GM12878 (cell line): ENCODE data around the gene METRNL. TPM values are rescaled to one million over a fixed set of nuclear protein-coding genes. Genes with fewer than 3 reads are reported as not detected.

Experiments used
- ATAC-seq: fragments of 200-7000 bp; cut with Tn5 transposase; 3 replicates; pipeline ENCODE4 v1.9.1; 2020; ENCODE audit warnings: mild to moderate bottlenecking, moderate library complexity
- BruUV-seq: library from RNA; stranded (reverse); fragments of 400-500 nt; replicated peaks from 2 replicates; lab custom pipeline; 2021; lab: Mats Ljungman, UMichigan
- CTCF ChIA-PET: fragments of 300-600 bp; sonication (Branson Sonifier 250); formaldehyde crosslinking; extraction: SDS; loops from one replicate; lab custom pipeline; 2021; ENCODE audit warnings: inconsistent platforms; lab: Yijun Ruan, JAX
- POLR2A ChIA-PET: fragments of 350-600 bp; formaldehyde crosslinking; extraction: SDS; loops from one replicate; lab custom pipeline; 2021; ENCODE audit warnings: inconsistent platforms; lab: Charles Lee
- RAD21 ChIA-PET: fragments of 300-600 bp; sonication (Branson Sonifier 250); formaldehyde crosslinking; loops from one replicate; lab custom pipeline; 2023; ENCODE audit warnings: antibody characterized with exemption; ENCODE audit not compliant: unreplicated experiment; lab: Charles Lee
- SMC1A ChIA-PET: fragments of 300-600 bp; sonication (Branson Sonifier 250); formaldehyde crosslinking; loops from one replicate; lab custom pipeline; 2023; ENCODE audit not compliant: unreplicated experiment, uncharacterized antibody; lab: Charles Lee
- DNase-seq: peaks from one replicate; pipeline ENCODE4 v3.0.0-alpha.2; 2011; ENCODE audit warnings: low read depth, low spot score
- FAIRE-seq: peaks from 3 replicates; lab custom pipeline; 2011; peaks lifted over from hg19 to GRCh38; lab: Jason Lieb, UNC
- H2AFZ ChIP-seq: 2 replicates; pipeline ENCODE4 v1.6.0; 2011; ENCODE audit warnings: low read depth, low read length, control low read depth; ENCODE audit not compliant: control insufficient read depth
- H3K27ac ChIP-seq: 2 replicates; pipeline ENCODE4 v1.5.1; 2011; ENCODE audit warnings: control low read depth; ENCODE audit not compliant: control insufficient read depth, insufficient read depth
- H3K27me3 ChIP-seq, 2 experiments: replicated peaks in 1 of 2; 2 replicates each; pipeline versions ENCODE4 v1.6.0 to v1.6.1; 2011; ENCODE audit warnings: low read length in 1 of 2; ENCODE audit not compliant: control insufficient read depth in 2 of 2, insufficient read depth in 2 of 2
- H3K36me3 ChIP-seq, 2 experiments: 2 replicates each; pipeline ENCODE4 v1.5.1; 2011; ENCODE audit warnings: low read length in 1 of 2; ENCODE audit not compliant: control insufficient read depth in 2 of 2, insufficient read depth in 2 of 2
- H3K4me1 ChIP-seq: 2 replicates; pipeline ENCODE4 v1.6.1; 2011; ENCODE audit warnings: mild to moderate bottlenecking, low read length, moderate library complexity, mixed read lengths; ENCODE audit not compliant: control insufficient read depth, insufficient read depth
- H3K4me2 ChIP-seq: 2 replicates; pipeline ENCODE4 v1.6.0; 2011; ENCODE audit warnings: control low read depth; ENCODE audit not compliant: control insufficient read depth, insufficient read depth
- H3K4me3 ChIP-seq: fragments of 200-600 bp; sonication (generic); 2 replicates; pipeline ENCODE4 v1.5.1; 2016
- H3K79me2 ChIP-seq: 2 replicates; pipeline ENCODE4 v1.6.0; 2011; ENCODE audit warnings: low read length; ENCODE audit not compliant: control insufficient read depth, insufficient read depth
- H3K9ac ChIP-seq: 2 replicates; pipeline ENCODE4 v1.8.0; 2011; ENCODE audit warnings: low read length, control low read depth, mixed read lengths; ENCODE audit not compliant: control insufficient read depth, insufficient read depth
- H3K9me3 ChIP-seq: replicated peaks from 3 replicates; pipeline ENCODE4 v1.5.1; 2011; ENCODE audit warnings: mild to moderate bottlenecking, low read length; ENCODE audit not compliant: control insufficient read depth, insufficient read depth
- H4K20me1 ChIP-seq: 2 replicates; pipeline ENCODE4 v1.6.0; 2011; ENCODE audit not compliant: control insufficient read depth, insufficient read depth
- BHLHE40 ChIP-seq, 2 experiments: fragments of 450-650 bp in 1 of 2; IDR thresholded peaks; 2 replicates each; pipeline ENCODE4 v1.6.1; 2011 to 2017; ENCODE audit warnings: low read depth in 2 of 2, borderline replicate concordance in 1 of 2, improper control_type of control experiment in 1 of 2, low read length in 1 of 2, mild to moderate bottlenecking in 1 of 2
- TCF7 ChIP-seq: IDR thresholded peaks from 2 replicates; pipeline ENCODE4 v1.6.1; 2014; ENCODE audit warnings: antibody characterized with exemption, borderline replicate concordance
- WGBS: methylation state at CpG from one replicate; pipeline ENCODE4 v1.1.6; 2016; ENCODE audit warnings: low lambda C conversion rate; ENCODE audit not compliant: insufficient replicate concordance, insufficient coverage; ENCODE audit errors: missing lambda C conversion rate; 5-methylcytosine and 5-hydroxymethylcytosine counted together
- in situ Hi-C: fragments of 300-500 bp; cut with MboI; formaldehyde crosslinking; loops from 9 replicates; pipeline ENCODE4 v1.14.3; 2018; ENCODE audit warnings: mixed read lengths
- intact Hi-C: fragments of 100-400 bp; cut with micrococcal nuclease; formaldehyde crosslinking; loops from one replicate; pipeline ENCODE4 v1.14.2; 2022; ENCODE audit not compliant: unreplicated experiment
- polyA plus RNA-seq, 11 experiments: library from polyadenylated mRNA; depleted of rRNA in 4 of 11; unstranded in 6 of 11; stranded (reverse) in 5 of 11; fragments of >200 nt; fragmentation: Nextera tagmentation in 4 of 11; fragmentation: Illumina TruSeq in 1 of 11; extraction: Ambion mirVana in 4 of 11; extraction: Trizol in 1 of 11; gene quantifications; 1 replicate in 1 of 11; 2 replicates in 10 of 11; pipeline versions ENCODE4 v1.2.1 to v1.2.3, GENCODE V29; 2011 to 2016; ENCODE audit warnings: inconsistent platforms in 2 of 11, missing spikeins in 2 of 11, low read depth in 1 of 11
- total RNA-seq, 4 experiments: library from RNA; depleted of rRNA in 3 of 4; stranded (reverse); fragments of >200 nt in 3 of 4; fragmentation: Illumina TruSeq in 1 of 4; extraction: Trizol in 1 of 4; gene quantifications; 2 replicates each; pipeline versions ENCODE4 v1.2.1 to v1.2.3, GENCODE V29; 2013 to 2021
- TF ChIP-seq, protein P1 (sequence below): fragments of 450-650 bp; IDR thresholded peaks from 2 replicates; pipeline ENCODE4 v1.6.1; 2018; ENCODE audit warnings: mild to moderate bottlenecking, low read depth, moderate library complexity; ENCODE audit not compliant: partially characterized antibody

Gene METRNL
- total and polyA plus RNA-seq, 10 of the 15 experiments (the other 5 are each of a cell fraction or from before 2014, with no cell fraction given) = 0.05 to 3.7 (median 0.48) TPM; not detected in 2

DNA sequence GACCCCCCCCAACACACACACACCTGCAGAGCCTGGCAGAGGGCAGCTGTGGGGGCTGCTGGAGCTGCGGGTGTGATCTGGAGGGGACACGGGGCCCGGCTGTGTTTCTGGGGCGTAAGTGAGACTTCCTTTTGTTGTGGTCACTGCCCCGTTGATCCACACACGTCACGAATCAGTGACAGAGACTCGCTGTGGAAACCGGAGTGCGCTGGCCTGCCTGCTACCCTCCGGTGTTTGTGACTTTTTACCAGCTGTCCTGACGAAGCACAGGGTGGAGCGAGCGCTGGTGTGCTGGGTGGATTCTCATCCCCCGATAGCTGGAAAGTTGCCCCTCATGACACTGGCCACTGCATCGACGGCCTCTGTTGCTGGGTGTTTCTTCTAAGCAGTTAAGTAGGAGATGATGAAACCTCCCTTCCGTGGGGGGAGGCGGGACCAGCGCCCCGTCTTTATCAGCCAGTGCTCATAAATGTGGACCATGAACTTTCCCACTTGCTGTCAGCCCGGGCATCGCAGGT, 2.3 kb downstream of the METRNL start (continued):
- TF ChIP-seq, protein P1, sequence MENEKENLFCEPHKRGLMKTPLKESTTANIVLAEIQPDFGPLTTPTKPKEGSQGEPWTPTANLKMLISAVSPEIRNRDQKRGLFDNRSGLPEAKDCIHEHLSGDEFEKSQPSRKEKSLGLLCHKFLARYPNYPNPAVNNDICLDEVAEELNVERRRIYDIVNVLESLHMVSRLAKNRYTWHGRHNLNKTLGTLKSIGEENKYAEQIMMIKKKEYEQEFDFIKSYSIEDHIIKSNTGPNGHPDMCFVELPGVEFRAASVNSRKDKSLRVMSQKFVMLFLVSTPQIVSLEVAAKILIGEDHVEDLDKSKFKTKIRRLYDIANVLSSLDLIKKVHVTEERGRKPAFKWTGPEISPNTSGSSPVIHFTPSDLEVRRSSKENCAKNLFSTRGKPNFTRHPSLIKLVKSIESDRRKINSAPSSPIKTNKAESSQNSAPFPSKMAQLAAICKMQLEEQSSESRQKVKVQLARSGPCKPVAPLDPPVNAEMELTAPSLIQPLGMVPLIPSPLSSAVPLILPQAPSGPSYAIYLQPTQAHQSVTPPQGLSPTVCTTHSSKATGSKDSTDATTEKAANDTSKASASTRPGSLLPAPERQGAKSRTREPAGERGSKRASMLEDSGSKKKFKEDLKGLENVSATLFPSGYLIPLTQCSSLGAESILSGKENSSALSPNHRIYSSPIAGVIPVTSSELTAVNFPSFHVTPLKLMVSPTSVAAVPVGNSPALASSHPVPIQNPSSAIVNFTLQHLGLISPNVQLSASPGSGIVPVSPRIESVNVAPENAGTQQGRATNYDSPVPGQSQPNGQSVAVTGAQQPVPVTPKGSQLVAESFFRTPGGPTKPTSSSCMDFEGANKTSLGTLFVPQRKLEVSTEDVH = no peak

DNA sequence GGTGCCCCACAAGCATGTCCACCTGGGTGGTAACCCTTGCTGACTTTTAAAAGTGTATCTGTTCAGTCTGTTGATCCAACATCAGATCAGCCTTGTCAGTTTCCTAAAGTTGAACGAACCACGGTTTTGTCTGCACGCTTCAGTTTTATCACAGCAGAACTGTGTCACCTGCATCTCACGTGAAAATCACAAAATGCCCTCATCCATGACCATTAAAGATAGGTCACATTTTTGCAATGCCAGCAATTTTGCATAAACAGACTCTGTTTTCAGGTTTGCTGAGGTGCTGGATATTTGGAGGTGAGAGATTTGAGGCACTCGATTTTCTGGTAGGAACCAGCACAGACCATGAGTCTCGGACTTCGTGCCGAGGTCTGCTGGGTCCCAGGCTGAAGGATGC, 3.0 kb downstream of the METRNL start:
- no peaks in the 10 kb centered on the region for H3K79me2 ChIP-seq
- H3K9ac ChIP-seq = no peak overlapping the region
- FAIRE-seq (no peak), ATAC-seq (no peak), DNase-seq (no peak)
- ChIA-PET RAD21 (no interaction called here), CTCF (no interaction called here), SMC1A (no interaction called here), POLR2A (no interaction called here)
- peaks cover 4 to 18% of the 10 kb centered on the region in 2 experiments for H3K27me3 ChIP-seq
- H3K27ac ChIP-seq = no peak overlapping the region
- no TSS peak for BruUV-seq
- H3K4me2 ChIP-seq = no peak overlapping the region
- H3K9me3 ChIP-seq = no peaks in the 10 kb centered on the region
- no peak overlapping the region for H3K4me3 ChIP-seq
- in situ Hi-C loops (no loop called here), intact Hi-C loops (no loop called here)
- H3K36me3 ChIP-seq = no peaks in the 10 kb centered on the region
- H2AFZ ChIP-seq = no peak overlapping the region
- WGBS = 57% methylated on average over 8 of the region's 8 CpGs
- H3K4me1 ChIP-seq = 0 out of 2 replicates have a peak, but pooled peaks cover 3% of the 10 kb centered on the region
- H4K20me1 ChIP-seq = no peaks in the 10 kb centered on the region
- peak; percentile 49 to 55; a peak in 1 of 4 replicates for TF ChIP-seq BHLHE40 (IDR thresholded peaks at IDR 0.05; ENCODE audit: borderline replicate concordance in 1 of 2, low read depth in 2 of 2, low read length in 1 of 2)
- TF ChIP-seq TCF7 = no peak
